ENCODE data around the gene UTP14C. TPM values are rescaled to one million over a fixed set of nuclear protein-coding genes. Genes with fewer than 3 reads are reported as not detected.

The UTP14C gene
- total and polyA plus RNA-seq, 2 donors (not counting 1 experiment from before 2014, with no cell fraction given) = 14.5 to 20.5 TPM

DNA sequence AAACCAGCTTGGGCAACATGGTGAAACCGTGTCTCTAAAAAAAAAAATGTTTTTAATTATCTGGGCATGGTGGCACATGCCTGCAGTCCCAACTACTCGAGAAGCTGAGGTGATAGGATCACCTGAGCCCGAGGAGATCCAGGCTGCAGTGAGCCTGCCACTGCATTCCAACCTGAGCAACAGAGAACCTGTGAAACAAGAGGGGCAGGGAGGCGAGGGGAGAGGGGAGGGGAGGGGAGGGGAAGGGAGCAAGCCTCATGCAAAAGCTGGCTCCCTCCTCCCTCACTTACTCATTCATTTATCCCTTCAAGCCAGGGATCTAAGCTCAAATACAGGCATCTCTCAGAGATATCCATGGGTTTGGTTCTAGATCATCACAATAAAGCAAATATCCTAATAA, 22.1 kb upstream of the UTP14C start:
- Histone ChIP-seq H3K27me3 (ENCODE audit: control insufficient read depth, insufficient read depth, low read length) (peaks cover 14% of the 10 kb centered on the region), H3K4me2 (ENCODE audit: extremely low read depth, insufficient read depth, low read length) (no peak overlapping the region), H3K36me3 (ENCODE audit: control insufficient read depth, insufficient read depth, low read length) (no peaks in the 10 kb centered on the region), H3K27ac (ENCODE audit: insufficient read depth, low read length) (no peak overlapping the region), H3K4me3 (replicated peaks in 1 of 4; ENCODE audit: control extremely low read depth in 1 of 4, insufficient read depth in 1 of 4, low read depth in 3 of 4, low read length in 4 of 4) (no peak overlapping the region), H2AFZ (ENCODE audit: low read length) (no peak overlapping the region), H3K4me1 (ENCODE audit: control insufficient read depth, extremely low read depth, insufficient read depth, low read length) (no peaks in the 10 kb centered on the region), H3K9ac (ENCODE audit: insufficient read depth, low read length) (no peak overlapping the region), H3K9me3 (ENCODE audit: control insufficient read depth, insufficient read depth, low read depth, low read length) (no peaks in the 10 kb centered on the region), H3K79me2 (ENCODE audit: control insufficient read depth, insufficient read depth, low read length) (no peaks in the 10 kb centered on the region), H4K20me1 (ENCODE audit: control insufficient read depth, extremely low read depth, insufficient read depth, low read length) (no peaks in the 10 kb centered on the region)
- TF ChIP-seq, protein P1, sequence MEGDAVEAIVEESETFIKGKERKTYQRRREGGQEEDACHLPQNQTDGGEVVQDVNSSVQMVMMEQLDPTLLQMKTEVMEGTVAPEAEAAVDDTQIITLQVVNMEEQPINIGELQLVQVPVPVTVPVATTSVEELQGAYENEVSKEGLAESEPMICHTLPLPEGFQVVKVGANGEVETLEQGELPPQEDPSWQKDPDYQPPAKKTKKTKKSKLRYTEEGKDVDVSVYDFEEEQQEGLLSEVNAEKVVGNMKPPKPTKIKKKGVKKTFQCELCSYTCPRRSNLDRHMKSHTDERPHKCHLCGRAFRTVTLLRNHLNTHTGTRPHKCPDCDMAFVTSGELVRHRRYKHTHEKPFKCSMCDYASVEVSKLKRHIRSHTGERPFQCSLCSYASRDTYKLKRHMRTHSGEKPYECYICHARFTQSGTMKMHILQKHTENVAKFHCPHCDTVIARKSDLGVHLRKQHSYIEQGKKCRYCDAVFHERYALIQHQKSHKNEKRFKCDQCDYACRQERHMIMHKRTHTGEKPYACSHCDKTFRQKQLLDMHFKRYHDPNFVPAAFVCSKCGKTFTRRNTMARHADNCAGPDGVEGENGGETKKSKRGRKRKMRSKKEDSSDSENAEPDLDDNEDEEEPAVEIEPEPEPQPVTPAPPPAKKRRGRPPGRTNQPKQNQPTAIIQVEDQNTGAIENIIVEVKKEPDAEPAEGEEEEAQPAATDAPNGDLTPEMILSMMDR (conservative IDR thresholded peaks at IDR 0.05 in 1 of 2, IDR thresholded peaks at IDR 0.05 in 1 of 2; ENCODE audit: low read depth in 1 of 2, low read length in 2 of 2) = no peak
- TF ChIP-seq EZH2 (IDR thresholded peaks at IDR 0.05; ENCODE audit: low read length, missing control alignments) = no peak
- no peak for DNase-seq (ENCODE audit: low read depth in 2 of 2)

DNA sequence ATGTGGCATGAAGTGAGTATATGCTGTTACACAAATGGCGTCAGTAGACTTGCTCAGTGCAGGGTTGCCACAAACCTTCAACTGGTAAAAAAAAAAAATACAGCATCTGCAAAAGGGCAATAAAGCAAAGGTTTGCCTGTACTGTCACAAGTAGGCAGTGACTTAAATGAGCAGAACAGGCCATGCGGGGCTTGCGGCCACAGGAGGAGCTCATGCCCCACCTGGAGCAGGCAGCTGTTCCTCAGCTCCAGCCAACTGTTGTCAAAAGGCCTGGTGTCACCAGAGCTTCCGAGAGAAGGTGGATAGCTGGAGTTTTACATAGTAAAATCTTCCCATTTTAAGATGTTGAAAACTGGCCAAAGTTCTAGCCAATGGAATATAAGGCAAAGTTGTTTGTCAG, 20.9 kb upstream of the UTP14C start:
- no peak overlapping the region for H2AFZ ChIP-seq (ENCODE audit: low read length)
- no peak overlapping the region for H3K4me3 ChIP-seq (replicated peaks in 1 of 4; ENCODE audit: control extremely low read depth in 1 of 4, insufficient read depth in 1 of 4, low read depth in 3 of 4, low read length in 4 of 4)
- H4K20me1 ChIP-seq (ENCODE audit: control insufficient read depth, extremely low read depth, insufficient read depth, low read length) = no peaks in the 10 kb centered on the region
- peaks cover 9% of the 10 kb centered on the region for H3K27me3 ChIP-seq (ENCODE audit: control insufficient read depth, insufficient read depth, low read length)
- H3K9me3 ChIP-seq (ENCODE audit: control insufficient read depth, insufficient read depth, low read depth, low read length) = no peaks in the 10 kb centered on the region
- no peak for DNase-seq (ENCODE audit: low read depth in 2 of 2)
- no peaks in the 10 kb centered on the region for H3K36me3 ChIP-seq (ENCODE audit: control insufficient read depth, insufficient read depth, low read length)
- H3K4me2 ChIP-seq (ENCODE audit: extremely low read depth, insufficient read depth, low read length) = no peak overlapping the region
- no peak overlapping the region for H3K27ac ChIP-seq (ENCODE audit: insufficient read depth, low read length)
- H3K4me1 ChIP-seq (ENCODE audit: control insufficient read depth, extremely low read depth, insufficient read depth, low read length) = no peaks in the 10 kb centered on the region
- no peaks in the 10 kb centered on the region for H3K79me2 ChIP-seq (ENCODE audit: control insufficient read depth, insufficient read depth, low read length)
- H3K9ac ChIP-seq (ENCODE audit: insufficient read depth, low read length) = no peak overlapping the region
- TF ChIP-seq EZH2 (IDR thresholded peaks at IDR 0.05; ENCODE audit: low read length, missing control alignments) = no peak
- TF ChIP-seq, protein P1 (conservative IDR thresholded peaks at IDR 0.05 in 1 of 2, IDR thresholded peaks at IDR 0.05 in 1 of 2; ENCODE audit: low read depth in 1 of 2, low read length in 2 of 2) = no peak

DNA sequence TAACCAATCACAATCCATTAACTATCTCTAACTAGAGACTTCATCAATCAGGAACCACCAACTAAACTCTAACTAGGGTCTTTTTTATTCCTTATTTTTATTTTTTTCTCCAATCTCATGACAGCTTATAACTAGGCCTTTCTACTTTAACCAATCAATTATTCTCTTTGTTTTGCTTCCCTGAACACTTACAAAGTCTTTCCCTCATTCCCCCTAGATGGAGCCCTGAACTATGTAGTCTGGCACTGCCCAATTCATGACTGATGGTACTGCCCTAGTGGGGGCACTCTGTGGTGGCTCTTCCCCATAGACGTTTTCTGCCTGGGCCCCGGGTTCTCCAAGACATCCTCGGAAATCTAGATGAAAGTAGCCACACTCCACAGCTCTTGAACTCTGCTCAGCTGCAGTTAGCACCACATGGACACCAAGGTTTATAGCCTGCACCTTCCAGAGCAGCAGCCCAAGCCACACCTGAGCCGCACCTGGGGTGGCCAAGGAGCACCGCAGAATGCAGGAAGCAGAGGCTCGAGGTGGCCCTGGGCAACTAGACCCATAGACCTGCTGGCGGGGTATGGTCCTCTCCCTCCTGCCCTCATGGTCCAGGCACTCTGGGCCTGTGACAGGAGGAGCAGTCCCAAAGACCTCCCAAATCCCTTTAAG, 19.9 kb upstream of the UTP14C start:
- Histone ChIP-seq H3K4me3 (replicated peaks in 1 of 4; ENCODE audit: control extremely low read depth in 1 of 4, insufficient read depth in 1 of 4, low read depth in 3 of 4, low read length in 4 of 4) (no peak overlapping the region), H3K79me2 (ENCODE audit: control insufficient read depth, insufficient read depth, low read length) (no peaks in the 10 kb centered on the region), H2AFZ (ENCODE audit: low read length) (no peak overlapping the region), H3K4me1 (ENCODE audit: control insufficient read depth, extremely low read depth, insufficient read depth, low read length) (no peaks in the 10 kb centered on the region), H3K27ac (ENCODE audit: insufficient read depth, low read length) (no peak overlapping the region), H3K36me3 (ENCODE audit: control insufficient read depth, insufficient read depth, low read length) (no peaks in the 10 kb centered on the region), H3K9ac (ENCODE audit: insufficient read depth, low read length) (no peak overlapping the region), H3K4me2 (ENCODE audit: extremely low read depth, insufficient read depth, low read length) (no peak overlapping the region), H3K9me3 (ENCODE audit: control insufficient read depth, insufficient read depth, low read depth, low read length) (no peaks in the 10 kb centered on the region), H4K20me1 (ENCODE audit: control insufficient read depth, extremely low read depth, insufficient read depth, low read length) (no peaks in the 10 kb centered on the region), H3K27me3 (ENCODE audit: control insufficient read depth, insufficient read depth, low read length) (no peaks in the 10 kb centered on the region)
- TF ChIP-seq, protein P1 (conservative IDR thresholded peaks at IDR 0.05 in 1 of 2, IDR thresholded peaks at IDR 0.05 in 1 of 2; ENCODE audit: low read depth in 1 of 2, low read length in 2 of 2) = no peak
- TF ChIP-seq EZH2 (IDR thresholded peaks at IDR 0.05; ENCODE audit: low read length, missing control alignments) = no peak
- DNase-seq (ENCODE audit: low read depth in 2 of 2) = no peak

All from fibroblast of lung (primary cell).